ENCODE results near the gene SPINT1.

SPINT1 gene

DNA sequence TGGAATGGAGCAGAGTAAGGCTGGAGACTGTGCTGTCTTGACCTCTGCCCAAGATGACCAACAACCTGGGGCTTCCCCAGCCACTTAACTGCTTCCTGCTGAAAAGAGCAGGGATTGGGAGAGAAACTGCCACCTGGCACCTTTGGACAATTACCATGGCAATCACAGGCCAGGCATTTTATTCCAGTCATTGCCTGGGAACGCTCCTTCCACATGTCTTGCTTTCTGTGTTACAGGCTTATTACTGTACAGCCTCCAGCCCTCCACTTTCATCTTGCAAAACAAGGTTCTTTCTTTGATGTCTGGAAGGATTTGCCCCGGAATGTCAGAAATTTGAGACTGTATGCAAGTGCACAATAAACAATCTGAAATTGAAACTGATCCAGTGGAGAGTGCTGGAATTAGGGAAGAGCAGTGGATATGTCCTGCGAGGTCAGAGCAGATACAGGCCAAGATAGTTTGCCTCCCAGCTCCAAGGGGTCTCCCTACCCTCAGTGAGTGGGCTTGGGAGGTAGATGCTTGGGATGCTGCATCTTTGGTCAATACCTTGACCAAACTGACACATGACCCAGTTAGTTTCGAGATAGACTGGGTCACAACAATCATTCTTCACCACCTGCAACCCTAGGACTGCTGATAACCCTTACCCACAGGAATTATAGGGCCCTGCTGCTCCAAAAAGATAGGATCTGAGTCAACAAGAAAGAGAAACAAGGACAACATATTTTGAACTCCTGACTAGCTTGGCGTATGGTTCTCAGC, 18.0 kb upstream of the SPINT1 start:
- H3K27ac ChIP-seq: no peak overlapping the region
- no peak for DNase-seq

GRCh38 chr15:40826423-40827075, 17.3 kb upstream of the SPINT1 start:
- no peak overlapping the region for H3K4me3 ChIP-seq
- intact Hi-C loops (cut with DNase I; ENCODE audit: low total_unique reads): no loop called here
- H3K27ac ChIP-seq: no peak overlapping the region
- H3K4me1 ChIP-seq: no peaks in the 10 kb centered on the region
- DNase-seq: no peak
- TF ChIP-seq, protein P1, sequence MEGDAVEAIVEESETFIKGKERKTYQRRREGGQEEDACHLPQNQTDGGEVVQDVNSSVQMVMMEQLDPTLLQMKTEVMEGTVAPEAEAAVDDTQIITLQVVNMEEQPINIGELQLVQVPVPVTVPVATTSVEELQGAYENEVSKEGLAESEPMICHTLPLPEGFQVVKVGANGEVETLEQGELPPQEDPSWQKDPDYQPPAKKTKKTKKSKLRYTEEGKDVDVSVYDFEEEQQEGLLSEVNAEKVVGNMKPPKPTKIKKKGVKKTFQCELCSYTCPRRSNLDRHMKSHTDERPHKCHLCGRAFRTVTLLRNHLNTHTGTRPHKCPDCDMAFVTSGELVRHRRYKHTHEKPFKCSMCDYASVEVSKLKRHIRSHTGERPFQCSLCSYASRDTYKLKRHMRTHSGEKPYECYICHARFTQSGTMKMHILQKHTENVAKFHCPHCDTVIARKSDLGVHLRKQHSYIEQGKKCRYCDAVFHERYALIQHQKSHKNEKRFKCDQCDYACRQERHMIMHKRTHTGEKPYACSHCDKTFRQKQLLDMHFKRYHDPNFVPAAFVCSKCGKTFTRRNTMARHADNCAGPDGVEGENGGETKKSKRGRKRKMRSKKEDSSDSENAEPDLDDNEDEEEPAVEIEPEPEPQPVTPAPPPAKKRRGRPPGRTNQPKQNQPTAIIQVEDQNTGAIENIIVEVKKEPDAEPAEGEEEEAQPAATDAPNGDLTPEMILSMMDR (IDR thresholded peaks at IDR 0.05): no peak
- no peaks in the 10 kb centered on the region for H3K9me3 ChIP-seq
- H3K27me3 ChIP-seq: peaks cover 0 to 6% of the 10 kb centered on the region in 2 donors
- no peaks in the 10 kb centered on the region for H3K36me3 ChIP-seq

More for the DNA sequence above, 18.0 kb upstream of the SPINT1 start:
- TF ChIP-seq, protein P1 (IDR thresholded peaks at IDR 0.05): no peak
- no peaks in the 10 kb centered on the region for H3K4me1 ChIP-seq
- H3K9me3 ChIP-seq: no peaks in the 10 kb centered on the region
- intact Hi-C loops (cut with DNase I; ENCODE audit: low total_unique reads): no loop called here
- H3K36me3 ChIP-seq: no peaks in the 10 kb centered on the region
- peaks cover 0 to 6% of the 10 kb centered on the region in 2 donors for H3K27me3 ChIP-seq
- H3K4me3 ChIP-seq: no peak overlapping the region

DNA sequence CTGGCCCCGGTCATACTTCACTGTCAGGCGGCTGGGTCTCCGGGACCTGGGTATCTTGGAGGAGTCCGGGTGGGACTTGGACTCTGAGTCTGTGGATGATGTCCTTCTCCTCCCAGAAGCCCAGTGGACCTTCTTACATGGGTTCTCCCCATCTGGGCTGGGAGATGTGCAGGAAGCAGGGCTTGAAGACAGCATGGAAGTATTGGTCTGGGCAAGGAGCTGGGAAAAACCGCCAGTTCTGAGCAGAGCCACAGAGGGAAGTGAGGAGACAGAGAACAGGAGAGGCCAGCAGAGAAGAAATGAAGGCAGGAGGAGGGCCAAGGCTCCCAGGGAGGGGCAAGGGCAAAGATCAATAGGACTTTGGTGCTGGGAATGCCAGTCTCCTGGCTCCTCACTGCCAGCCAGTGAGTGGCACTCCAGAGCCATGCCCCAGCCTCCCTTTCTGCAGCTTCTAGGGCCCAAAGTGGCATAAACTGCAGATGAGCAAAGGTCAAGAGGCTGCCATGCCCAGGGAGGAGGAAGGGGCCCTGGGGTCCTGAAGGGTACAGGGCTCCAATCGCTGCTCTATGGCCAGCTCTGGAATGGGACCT, 15.3 kb upstream of the SPINT1 start, which contains the start of gene PPP1R14D:
Gene PPP1R14D (minus strand): TSS at position 262 of the 590 bp plus-strand sequence. CDS start 67 bp downstream, at position 195.
- no peak within 1 kb of the TSS for H3K27ac ChIP-seq
- intact Hi-C loops (cut with DNase I; ENCODE audit: low total_unique reads): no loop called here
- no peak for DNase-seq

GRCh38 chr15:40829115-40829514, 14.7 kb upstream of the SPINT1 start:
- no peak for DNase-seq
- no peak overlapping the region for H3K27ac ChIP-seq
- H3K27me3 ChIP-seq: peaks cover 0 to 6% of the 10 kb centered on the region in 2 donors
- no peaks in the 10 kb centered on the region for H3K4me1 ChIP-seq
- intact Hi-C loops (cut with DNase I; ENCODE audit: low total_unique reads): no loop called here
- TF ChIP-seq, protein P1 (IDR thresholded peaks at IDR 0.05): no peak
- no peaks in the 10 kb centered on the region for H3K9me3 ChIP-seq
- no peaks in the 10 kb centered on the region for H3K36me3 ChIP-seq
- no peak overlapping the region for H3K4me3 ChIP-seq

More for the DNA sequence above, 15.3 kb upstream of the SPINT1 start, which contains the start of gene PPP1R14D:
- H3K27me3 ChIP-seq: peaks cover 0 to 6% of the 10 kb centered on the region in 2 donors
- H3K36me3 ChIP-seq: no peaks in the 10 kb centered on the region
- H3K4me1 ChIP-seq: no peaks in the 10 kb centered on the region
- TF ChIP-seq, protein P1 (IDR thresholded peaks at IDR 0.05): no peak
- H3K9me3 ChIP-seq: no peaks in the 10 kb centered on the region
- no peak within 1 kb of the TSS for H3K4me3 ChIP-seq

- TF ChIP-seq, protein P1 (IDR thresholded peaks at IDR 0.05): no peak
- Histone ChIP-seq H3K9me3 (no peaks in the 10 kb centered on the region), H3K4me3 (no peak overlapping the region), H3K27ac (no peak overlapping the region), H3K4me1 (no peaks in the 10 kb centered on the region), H3K36me3 (no peaks in the 10 kb centered on the region), H3K27me3 (peaks cover 0 to 3% of the 10 kb centered on the region in 2 donors)
- no peak for DNase-seq
- intact Hi-C loops (cut with DNase I; ENCODE audit: low total_unique reads): no loop called here
These were observed 13.0 kb upstream of the SPINT1 start for GRCh38 chr15:40830884-40831283.

Measured in tibial artery (tissue), 4 donors.